ENCODE data around the gene GABBR2. TPM values are rescaled to one million over a fixed set of nuclear protein-coding genes. Genes with fewer than 3 reads are reported as not detected.

Gene GABBR2
- total RNA-seq, 1 experiment from 2014 or later = not detected

DNA sequence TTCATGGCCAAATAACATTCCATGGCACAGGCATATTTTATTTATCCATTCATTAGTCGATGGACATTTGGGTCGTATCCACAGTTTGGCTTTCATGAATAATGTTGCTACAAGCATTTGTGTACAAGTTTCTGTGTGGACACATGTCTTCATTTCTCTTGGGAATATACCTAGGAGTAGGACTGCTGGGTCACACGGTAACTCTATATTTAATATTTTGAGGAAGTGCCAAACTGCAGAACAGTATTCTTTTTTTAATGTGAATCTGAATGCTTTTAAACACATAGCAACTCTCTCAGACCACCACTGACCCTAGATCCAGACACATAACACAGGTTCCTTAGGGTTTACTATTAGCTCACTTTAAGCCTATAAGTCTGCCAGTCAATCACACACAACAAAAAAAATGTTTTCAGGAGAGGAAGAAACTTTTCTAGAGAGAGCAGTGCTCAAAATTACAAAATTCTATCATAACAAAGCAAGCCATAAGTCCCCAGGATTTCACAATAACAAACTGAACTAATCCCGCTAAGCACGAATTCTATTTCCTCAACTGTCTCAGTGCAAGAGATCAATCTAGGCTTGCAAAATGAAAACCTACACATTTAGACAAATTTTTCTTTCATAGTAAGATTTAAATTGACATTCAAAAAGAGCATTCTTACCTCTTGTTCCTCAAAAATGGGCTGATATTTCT is 41.8 kb upstream of the GABBR2 start:
- no peaks in the 10 kb centered on the region for H3K9me3 Mint-ChIP-seq (ENCODE audit: unreplicated experiment)

DNA sequence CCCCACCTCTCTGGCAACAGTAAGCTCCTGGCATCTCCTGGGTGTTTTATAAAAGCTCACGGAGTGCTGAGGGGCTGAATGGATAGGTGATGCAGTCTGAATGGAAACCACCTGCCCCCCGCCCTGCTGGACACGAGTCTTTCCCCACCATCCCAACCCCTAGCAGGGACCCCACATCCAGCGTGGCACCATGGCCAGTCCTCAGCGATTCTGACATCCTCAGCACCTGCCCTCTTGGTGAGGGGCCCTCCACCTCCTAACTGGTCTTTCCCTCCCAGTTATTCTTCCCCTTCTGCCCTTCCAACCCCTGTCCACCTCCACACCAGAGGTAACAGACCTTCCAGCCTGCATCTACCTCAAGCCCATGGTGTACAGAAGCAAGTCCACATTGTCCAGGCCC is 38.7 kb upstream of the GABBR2 start:
- BruUV-seq (replicated peaks) = no TSS peak

More for the DNA sequence above, 41.8 kb upstream of the GABBR2 start:
- intact Hi-C loops (cut with micrococcal nuclease) = no loop called here
- DNase-seq (ENCODE audit: unreplicated experiment) = no peak
- Mint-ChIP-seq H3K27ac (ENCODE audit: low read depth, unreplicated experiment) (no peak overlapping the region), H3K4me1 (ENCODE audit: insufficient read depth, unreplicated experiment) (no peaks in the 10 kb centered on the region), H3K27me3 (ENCODE audit: insufficient read depth, unreplicated experiment) (no peaks in the 10 kb centered on the region), H3K4me3 (ENCODE audit: unreplicated experiment) (no peak overlapping the region), H3K36me3 (ENCODE audit: insufficient read depth, unreplicated experiment) (peaks cover 22% of the 10 kb centered on the region)
- TF ChIP-seq, protein P1, sequence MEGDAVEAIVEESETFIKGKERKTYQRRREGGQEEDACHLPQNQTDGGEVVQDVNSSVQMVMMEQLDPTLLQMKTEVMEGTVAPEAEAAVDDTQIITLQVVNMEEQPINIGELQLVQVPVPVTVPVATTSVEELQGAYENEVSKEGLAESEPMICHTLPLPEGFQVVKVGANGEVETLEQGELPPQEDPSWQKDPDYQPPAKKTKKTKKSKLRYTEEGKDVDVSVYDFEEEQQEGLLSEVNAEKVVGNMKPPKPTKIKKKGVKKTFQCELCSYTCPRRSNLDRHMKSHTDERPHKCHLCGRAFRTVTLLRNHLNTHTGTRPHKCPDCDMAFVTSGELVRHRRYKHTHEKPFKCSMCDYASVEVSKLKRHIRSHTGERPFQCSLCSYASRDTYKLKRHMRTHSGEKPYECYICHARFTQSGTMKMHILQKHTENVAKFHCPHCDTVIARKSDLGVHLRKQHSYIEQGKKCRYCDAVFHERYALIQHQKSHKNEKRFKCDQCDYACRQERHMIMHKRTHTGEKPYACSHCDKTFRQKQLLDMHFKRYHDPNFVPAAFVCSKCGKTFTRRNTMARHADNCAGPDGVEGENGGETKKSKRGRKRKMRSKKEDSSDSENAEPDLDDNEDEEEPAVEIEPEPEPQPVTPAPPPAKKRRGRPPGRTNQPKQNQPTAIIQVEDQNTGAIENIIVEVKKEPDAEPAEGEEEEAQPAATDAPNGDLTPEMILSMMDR (IDR thresholded peaks at IDR 0.05; ENCODE audit: unreplicated experiment) = no peak
- ChIA-PET POLR2A (no interaction called here), CTCF (interaction anchor here (0.6 to 2.0 kb wide), 4 partner anchors 25 to 1361 kb away, joined by 3 to 12 read pairs (median 4); no protein-coding TSS in a partner anchor)
- no TSS peak for BruUV-seq (replicated peaks)

DNA sequence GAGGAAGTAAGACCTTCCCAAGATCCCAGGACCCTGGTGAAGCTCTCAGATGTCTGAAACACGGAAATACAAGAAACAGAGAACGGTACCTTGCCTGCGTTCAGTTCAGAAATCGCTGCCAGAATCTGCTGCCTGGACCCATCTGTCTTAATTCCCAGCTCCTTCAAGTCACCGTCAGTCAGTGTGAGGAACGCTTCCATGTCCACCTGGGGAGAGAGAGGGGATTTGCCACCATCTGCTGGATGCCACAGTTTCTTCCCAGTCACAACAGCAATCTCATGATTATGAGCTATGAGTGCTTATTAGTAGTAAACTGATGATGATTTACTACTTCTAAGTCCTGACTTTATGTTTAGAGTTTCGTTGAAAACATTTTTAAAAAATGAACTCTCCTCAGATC is 36.7 kb upstream of the GABBR2 start:
- Mint-ChIP-seq H3K36me3 (ENCODE audit: insufficient read depth, unreplicated experiment) (peaks cover 14% of the 10 kb centered on the region), H3K27me3 (ENCODE audit: insufficient read depth, unreplicated experiment) (no peaks in the 10 kb centered on the region), H3K27ac (ENCODE audit: low read depth, unreplicated experiment) (no peak overlapping the region), H3K4me3 (ENCODE audit: unreplicated experiment) (no peak overlapping the region), H3K4me1 (ENCODE audit: insufficient read depth, unreplicated experiment) (peaks cover 6% of the 10 kb centered on the region), H3K9me3 (ENCODE audit: unreplicated experiment) (no peaks in the 10 kb centered on the region)
- TF ChIP-seq, protein P1 (IDR thresholded peaks at IDR 0.05; ENCODE audit: unreplicated experiment) = no peak
- ChIA-PET POLR2A (no interaction called here), CTCF (interaction anchor here (0.7 to 2.6 kb wide), 2 partner anchors 30 to 43 kb away, joined by 4 to 9 read pairs; no protein-coding TSS in a partner anchor)
- intact Hi-C loops (cut with micrococcal nuclease) = no loop called here
- DNase-seq (ENCODE audit: unreplicated experiment) = no peak
- BruUV-seq (replicated peaks) = no TSS peak

More for the DNA sequence above, 38.7 kb upstream of the GABBR2 start:
- no peaks in the 10 kb centered on the region for H3K27me3 Mint-ChIP-seq (ENCODE audit: insufficient read depth, unreplicated experiment)
- ChIA-PET POLR2A (interaction anchor here (0.6 kb wide), 1 partner anchor 476 kb away, joined by 3 read pairs; no protein-coding TSS in a partner anchor), CTCF (no interaction called here)
- peaks cover 6% of the 10 kb centered on the region for H3K4me1 Mint-ChIP-seq (ENCODE audit: insufficient read depth, unreplicated experiment)
- DNase-seq (ENCODE audit: unreplicated experiment) = no peak
- intact Hi-C loops (cut with micrococcal nuclease) = no loop called here
- H3K4me3 Mint-ChIP-seq (ENCODE audit: unreplicated experiment) = no peak overlapping the region
- peaks cover 21% of the 10 kb centered on the region for H3K36me3 Mint-ChIP-seq (ENCODE audit: insufficient read depth, unreplicated experiment)
- H3K9me3 Mint-ChIP-seq (ENCODE audit: unreplicated experiment) = no peaks in the 10 kb centered on the region
- H3K27ac Mint-ChIP-seq (ENCODE audit: low read depth, unreplicated experiment) = no peak overlapping the region
- TF ChIP-seq, protein P1 (IDR thresholded peaks at IDR 0.05; ENCODE audit: unreplicated experiment) = no peak

DNA sequence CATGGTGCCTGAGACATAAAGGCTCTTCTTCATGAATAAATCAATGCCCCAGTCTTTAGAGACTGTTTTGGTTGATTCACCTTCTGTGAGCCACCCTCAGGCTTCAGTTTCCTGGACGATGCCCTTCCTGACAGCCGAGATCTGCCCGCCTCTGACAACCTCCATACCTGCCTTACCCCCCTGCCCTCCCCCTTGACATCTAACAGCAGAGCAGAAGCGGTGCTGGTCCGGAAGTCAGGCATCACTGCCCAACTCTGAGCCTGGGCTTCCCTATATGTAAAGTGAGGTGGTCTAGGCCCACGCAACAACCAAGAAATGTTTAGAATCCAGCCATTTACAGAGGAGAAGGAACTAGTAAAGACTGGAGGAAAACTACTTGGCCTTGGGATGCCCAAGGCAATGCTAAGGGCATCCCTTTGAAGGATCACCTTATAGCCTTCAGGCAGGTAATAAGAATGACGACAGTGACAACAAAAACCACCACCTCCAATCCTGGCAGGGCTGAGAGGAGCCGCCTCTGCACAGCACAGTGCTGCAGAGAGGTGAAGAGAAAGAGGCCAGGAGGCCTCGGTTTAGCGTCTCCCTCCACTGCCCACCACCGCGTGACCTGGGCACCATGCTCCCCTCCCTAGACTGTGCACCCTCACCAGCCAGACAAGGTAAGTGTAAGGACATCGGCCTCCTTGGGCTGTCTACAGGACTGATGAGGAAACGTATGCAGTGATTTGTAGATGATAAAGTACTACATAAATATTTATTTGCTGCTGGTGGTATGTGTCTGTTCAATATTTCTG is 35.3 kb upstream of the GABBR2 start:
- H3K9me3 Mint-ChIP-seq (ENCODE audit: unreplicated experiment) = no peaks in the 10 kb centered on the region
- no peak overlapping the region for H3K4me3 Mint-ChIP-seq (ENCODE audit: unreplicated experiment)
- no peaks in the 10 kb centered on the region for H3K27me3 Mint-ChIP-seq (ENCODE audit: insufficient read depth, unreplicated experiment)
- H3K4me1 Mint-ChIP-seq (ENCODE audit: insufficient read depth, unreplicated experiment) = peaks cover 6% of the 10 kb centered on the region
- TF ChIP-seq, protein P1 (IDR thresholded peaks at IDR 0.05; ENCODE audit: unreplicated experiment) = no peak
- H3K36me3 Mint-ChIP-seq (ENCODE audit: insufficient read depth, unreplicated experiment) = peaks cover 14% of the 10 kb centered on the region
- intact Hi-C loops (cut with micrococcal nuclease) = no loop called here
- ChIA-PET CTCF (no interaction called here), POLR2A (no interaction called here)
- no TSS peak for BruUV-seq (replicated peaks)
- DNase-seq (ENCODE audit: unreplicated experiment) = no peak
- H3K27ac Mint-ChIP-seq (ENCODE audit: low read depth, unreplicated experiment) = no peak overlapping the region

All from MCF 10A (cell line).